Gastroesophageal sphincter (tissue), 4 donors: Measurements from ENCODE around the gene CCDC27. TPM values are rescaled to one million over a fixed set of nuclear protein-coding genes. Genes with fewer than 3 reads are reported as not detected.

ENCODE experiments used
- ATAC-seq: fragments of 150-250 bp; one replicate; pipeline ENCODE4 v1.9.1; 2016; ENCODE audit warnings: mild to moderate bottlenecking, moderate library complexity
- H3K27ac ChIP-seq, 4 donors: fragments of 200-600 bp; sonication (generic) in 3 of 4; 1 replicate in 3 of 4; 2 replicates in 1 of 4; pipeline ENCODE4 v1.5.1; 2016 to 2019
- H3K27me3 ChIP-seq: fragments of 200-600 bp; sonication (generic); one replicate; pipeline ENCODE4 v1.5.1; 2019
- H3K36me3 ChIP-seq, 2 donors: fragments of 200-600 bp; sonication (generic); one replicate each; pipeline ENCODE4 v1.5.1; 2019; ENCODE audit warnings: control low read depth in 1 of 2
- H3K4me1 ChIP-seq, 3 donors: fragments of 200-600 bp; sonication (generic); 1 replicate in 2 of 3; 2 replicates in 1 of 3; pipeline ENCODE4 v1.5.1; 2016 to 2019; ENCODE audit warnings: control low read depth in 2 of 3
- H3K4me3 ChIP-seq, 2 donors: fragments of 200-600 bp; sonication (generic); one replicate each; pipeline ENCODE4 v1.5.1; 2019; ENCODE audit warnings: mild to moderate bottlenecking in 1 of 2, moderate library complexity in 1 of 2
- H3K9me3 ChIP-seq, 3 donors: fragments of 200-600 bp; sonication (generic); one replicate each; pipeline ENCODE4 v1.5.1; 2017 to 2019; ENCODE audit warnings: control low read depth in 2 of 3
- CTCF ChIP-seq, 4 experiments: fragments of 200-600 bp in 2 of 4; fragments of 450-650 bp in 2 of 4; sonication (generic) in 1 of 4; IDR thresholded peaks; one replicate each; pipeline ENCODE4 v1.5.1; 2017 to 2019; ENCODE audit warnings: antibody characterized with exemption in 4 of 4, mild to moderate bottlenecking in 2 of 4, moderate library complexity in 2 of 4
- EP300 ChIP-seq: sonication (generic); formaldehyde crosslinking; IDR thresholded peaks from one replicate; pipeline ENCODE4 v1.6.1; 2017; ENCODE audit warnings: antibody characterized with exemption, mild to moderate bottlenecking
- POLR2A ChIP-seq, 2 donors: fragments of 450-650 bp; IDR thresholded peaks; one replicate each; pipeline ENCODE4 v1.6.1; 2017; ENCODE audit warnings: antibody characterized with exemption in 2 of 2, mild to moderate bottlenecking in 2 of 2, moderate library complexity in 1 of 2
- POLR2AphosphoS5 ChIP-seq: sonication (generic); formaldehyde crosslinking; IDR thresholded peaks from one replicate; pipeline ENCODE4 v1.6.1; 2017; ENCODE audit warnings: antibody characterized with exemption
- WGBS, 2 donors: methylation state at CpG; one replicate each; pipeline ENCODE4 v1.1.5; 2018; ENCODE audit warnings: low coverage in 1 of 2; 5-methylcytosine and 5-hydroxymethylcytosine counted together
- small RNA-seq, 4 donors: library from RNA; depleted of rRNA; stranded (forward); fragments of <200 nt; gene quantifications; one replicate each; pipeline ENCODE3, GENCODE V24; 2016
- total RNA-seq, 4 donors: library from RNA; depleted of rRNA; stranded (reverse); fragments of >200 nt; gene quantifications; one replicate each; pipeline ENCODE4 v1.1.0, GENCODE V29; 2016

The CCDC27 gene
- total RNA-seq, 4 donors from 2014 or later = not detected

GRCh38 chr1:3820316-3820715 lies 68.1 kb downstream of the CCDC27 start:
- H3K36me3 ChIP-seq = peaks cover 0 to 97% of the 10 kb centered on the region in 2 donors
- H3K9me3 ChIP-seq = no peaks in the 10 kb centered on the region
- no peak overlapping the region for H3K4me3 ChIP-seq
- no peaks in the 10 kb centered on the region for H3K27me3 ChIP-seq
- no peak for TF ChIP-seq CTCF (IDR thresholded peaks at IDR 0.05)
- TF ChIP-seq POLR2AphosphoS5 = no peak
- TF ChIP-seq EP300 = no peak
- no peaks in the 10 kb centered on the region for H3K4me1 ChIP-seq
- no peak overlapping the region for H3K27ac ChIP-seq
- WGBS, 2 donors = 85 to 90% methylated on average over 8 of the region's 8 CpGs
- no peak for ATAC-seq

GRCh38 chr1:3821004-3821403 lies 68.8 kb downstream of the CCDC27 start:
- WGBS, 2 donors = 71 to 83% methylated on average over 2 to 5 of the region's 6 CpGs
- Histone ChIP-seq H3K4me3 (no peak overlapping the region), H3K27ac (no peak overlapping the region), H3K27me3 (no peaks in the 10 kb centered on the region), H3K4me1 (no peaks in the 10 kb centered on the region), H3K36me3 (peaks cover 0 to 97% of the 10 kb centered on the region in 2 donors), H3K9me3 (no peaks in the 10 kb centered on the region)
- ATAC-seq = no peak
- TF ChIP-seq CTCF (IDR thresholded peaks at IDR 0.05) (no peak), POLR2AphosphoS5 (no peak), POLR2A (IDR thresholded peaks at IDR 0.05) (no peak), EP300 (no peak)

Small RNA genes lying within 50 kb of the gene (small RNA-seq; reads per million reads assigned to genes)
- gene RF02197 (0 reads per million in 4 donors), gene RN7SL574P (0 to 0.64 (median 0) reads per million in 4 donors)

Other genes starting within 250 kb of the CCDC27 start
- gene MEGF6, start 140.9 kb upstream of the CCDC27 start, total RNA-seq = 10 to 100 TPM in 2 of 4 donors, 1 to 10 TPM in 2; 4.7 to 15.5 (median 10.8) TPM
- 10 to 100 TPM; 38.2 to 52.1 (median 46.6) TPM for gene TPRG1L, start 127.4 kb upstream of the CCDC27 start, total RNA-seq
- 10 to 100 TPM; 10.3 to 21.7 (median 14.5) TPM for gene WRAP73, start 102.3 kb upstream of the CCDC27 start, total RNA-seq
- under 1 TPM in 2 of 4 donors, not detected in 2; 0.19 to 0.22 TPM for gene TP73, start 99.9 kb upstream of the CCDC27 start, total RNA-seq
- 1 to 10 TPM in 3 of 4 donors, not detected in 1; 2.6 to 8.4 (median 4.7) TPM for gene SMIM1, start 20.3 kb downstream of the CCDC27 start, total RNA-seq
- gene LRRC47, start 44.0 kb downstream of the CCDC27 start, total RNA-seq = 10 to 100 TPM; 36.5 to 47.9 (median 46.5) TPM
- 10 to 100 TPM; 29.3 to 78.2 (median 41.8) TPM for gene CEP104, start 104.8 kb downstream of the CCDC27 start, total RNA-seq
- gene DFFB, start 105.0 kb downstream of the CCDC27 start, total RNA-seq = 10 to 100 TPM in 1 of 4 donors, 1 to 10 TPM in 3; 1.9 to 14.6 (median 7.7) TPM
- gene C1orf174, start 147.8 kb downstream of the CCDC27 start, total RNA-seq = 10 to 100 TPM; 16.4 to 35.3 (median 26.7) TPM